Trophoblast cell (in vitro differentiated cells and primary cell): Measurements from ENCODE around the gene USF3.

Source experiments
- DNase-seq, 2 donors: peaks; one replicate each; pipeline ENCODE4 v3.0.0-alpha.2; 2016
- H2AFZ ChIP-seq: 2 replicates; pipeline ENCODE4 v1.6.1; 2013; ENCODE audit warnings: low read length, moderate library complexity, mild to moderate bottlenecking; ENCODE audit not compliant: insufficient read depth, poor library complexity
- H2AK5ac ChIP-seq: 2 replicates; pipeline ENCODE4 v1.6.1; 2013; ENCODE audit warnings: mild to moderate bottlenecking, low read length
- H2BK120ac ChIP-seq: 2 replicates; pipeline ENCODE4 v1.6.1; 2013; ENCODE audit warnings: low read length, mild to moderate bottlenecking, moderate library complexity; ENCODE audit not compliant: insufficient read depth, poor library complexity
- H2BK12ac ChIP-seq: 2 replicates; pipeline ENCODE4 v1.6.1; 2013; ENCODE audit warnings: mild to moderate bottlenecking, low read length, moderate library complexity
- H2BK5ac ChIP-seq: 2 replicates; pipeline ENCODE4 v1.6.1; 2013; ENCODE audit warnings: low read length, low read depth, moderate library complexity, mild to moderate bottlenecking; ENCODE audit not compliant: poor library complexity
- H3K14ac ChIP-seq: 2 replicates; pipeline ENCODE4 v1.6.1; 2013; ENCODE audit warnings: mild to moderate bottlenecking, low read length
- H3K18ac ChIP-seq: 2 replicates; pipeline ENCODE4 v1.6.1; 2013; ENCODE audit warnings: mild to moderate bottlenecking, low read length
- H3K23ac ChIP-seq: 2 replicates; pipeline ENCODE4 v1.6.1; 2013; ENCODE audit warnings: low read length
- H3K27ac ChIP-seq: 2 replicates; pipeline ENCODE4 v1.5.1; 2013; ENCODE audit warnings: low read depth, mild to moderate bottlenecking, inconsistent platforms, low read length, moderate library complexity
- H3K27me3 ChIP-seq: 2 replicates; pipeline ENCODE4 v1.6.1; 2013; ENCODE audit warnings: inconsistent platforms, mild to moderate bottlenecking, low read length, moderate library complexity; ENCODE audit not compliant: insufficient read depth
- H3K36me3 ChIP-seq, 2 experiments: 1 replicate in 1 of 2; 2 replicates in 1 of 2; pipeline ENCODE4 v1.6.1; 2013; ENCODE audit warnings: low read length in 2 of 2, mild to moderate bottlenecking in 2 of 2, moderate library complexity in 1 of 2; ENCODE audit not compliant: insufficient read depth in 2 of 2, control insufficient read depth in 1 of 2
- H3K4ac ChIP-seq: 2 replicates; pipeline ENCODE4 v1.6.1; 2013; ENCODE audit warnings: low read depth, mild to moderate bottlenecking, low read length, moderate library complexity
- H3K4me1 ChIP-seq, 2 experiments: 1 replicate in 1 of 2; 2 replicates in 1 of 2; pipeline ENCODE4 v1.6.1; 2013; ENCODE audit warnings: low read length in 2 of 2, mild to moderate bottlenecking in 2 of 2, moderate library complexity in 1 of 2; ENCODE audit not compliant: insufficient read depth in 2 of 2, control insufficient read depth in 1 of 2
- H3K4me2 ChIP-seq: 2 replicates; pipeline ENCODE4 v1.6.1; 2013; ENCODE audit warnings: inconsistent platforms, mild to moderate bottlenecking, low read length, moderate library complexity
- H3K4me3 ChIP-seq: 2 replicates; pipeline ENCODE4 v1.5.1; 2013; ENCODE audit warnings: mild to moderate bottlenecking, low read depth, low read length, inconsistent platforms
- H3K79me1 ChIP-seq: one replicate; pipeline ENCODE4 v1.6.1; 2013; ENCODE audit warnings: low read length
- H3K79me2 ChIP-seq: 2 replicates; pipeline ENCODE4 v1.6.1; 2013; ENCODE audit warnings: low read length, mild to moderate bottlenecking; ENCODE audit not compliant: control insufficient read depth, insufficient read depth, poor library complexity
- H3K9ac ChIP-seq: 2 replicates; pipeline ENCODE4 v1.6.1; 2013; ENCODE audit warnings: mild to moderate bottlenecking, low read length
- H3K9me3 ChIP-seq: 2 replicates; pipeline ENCODE4 v1.6.1; 2013; ENCODE audit warnings: low read depth, mild to moderate bottlenecking, control low read depth, inconsistent platforms, low read length; ENCODE audit not compliant: insufficient read depth
- H4K12ac ChIP-seq: 2 replicates; pipeline ENCODE4 v1.6.1; 2013; ENCODE audit warnings: low read depth, mild to moderate bottlenecking, low read length, moderate library complexity
- H4K8ac ChIP-seq: 2 replicates; pipeline ENCODE4 v1.6.1; 2013; ENCODE audit warnings: low read depth, mild to moderate bottlenecking, low read length, moderate library complexity
- H4K91ac ChIP-seq: one replicate; pipeline ENCODE4 v1.6.1; 2013; ENCODE audit warnings: low read depth, mild to moderate bottlenecking, low read length, moderate library complexity
- WGBS: extraction: QIAGEN DNeasy Blood & Tissue Kit; methylation state at CpG from one replicate; pipeline ENCODE4 v1.1.7; 2013; ENCODE audit warnings: missing lambda C conversion rate; ENCODE audit not compliant: insufficient read length, insufficient coverage; ENCODE audit errors: extremely low coverage; 5-methylcytosine and 5-hydroxymethylcytosine counted together

USF3 gene

DNA sequence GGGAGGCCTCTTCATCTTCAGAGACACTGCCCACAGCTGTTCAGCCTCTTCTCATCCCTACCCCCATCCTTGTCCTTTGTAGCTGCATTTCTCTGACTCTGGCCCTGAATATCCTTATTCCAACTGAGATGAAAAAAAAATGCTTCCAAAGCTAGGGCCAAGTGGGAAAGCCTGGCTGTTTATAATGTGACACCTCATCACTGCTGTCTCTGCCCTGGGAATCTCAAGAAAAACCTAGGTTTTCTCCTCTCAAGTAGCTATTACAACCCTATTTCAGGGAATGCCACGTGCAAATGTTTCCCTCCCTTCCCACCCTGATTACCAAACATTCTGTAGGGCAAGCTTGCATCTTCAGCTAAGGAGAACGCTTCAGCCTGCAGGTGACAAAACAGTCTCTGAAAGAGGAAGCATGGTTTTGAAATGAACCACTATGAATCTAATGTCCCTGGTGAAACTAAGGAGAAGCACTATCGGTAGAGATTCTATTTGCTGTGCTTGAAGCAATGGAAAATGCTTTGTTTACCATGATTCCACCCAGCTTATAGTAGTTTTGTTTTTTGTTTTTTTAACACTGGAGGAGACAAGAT is 65.4 kb downstream of the USF3 start:
- Histone ChIP-seq H3K4me1 (peaks cover 6 to 7% of the 10 kb centered on the region in 2 experiments), H3K18ac (no peak overlapping the region), H3K9ac (no peak overlapping the region), H3K79me1 (no peaks in the 10 kb centered on the region), H2BK12ac (no peak overlapping the region), H3K4ac (no peak overlapping the region), H3K4me3 (no peak overlapping the region), H4K12ac (no peak overlapping the region), H3K23ac (no peak overlapping the region), H2BK5ac (no peak overlapping the region), H4K91ac (no peak overlapping the region), H3K36me3 (no peaks in the 10 kb centered on the region), H4K8ac (no peak overlapping the region), H3K27me3 (no peaks in the 10 kb centered on the region), H3K27ac (no peak overlapping the region), H3K79me2 (no peaks in the 10 kb centered on the region), H3K4me2 (no peak overlapping the region), H3K14ac (no peak overlapping the region), H2AK5ac (no peak overlapping the region), H2AFZ (no peak overlapping the region), H2BK120ac (no peak overlapping the region), H3K9me3 (no peaks in the 10 kb centered on the region)
- no CpG with 5 or more reads among the region's 3 CpGs for WGBS
- no peak for DNase-seq

DNA sequence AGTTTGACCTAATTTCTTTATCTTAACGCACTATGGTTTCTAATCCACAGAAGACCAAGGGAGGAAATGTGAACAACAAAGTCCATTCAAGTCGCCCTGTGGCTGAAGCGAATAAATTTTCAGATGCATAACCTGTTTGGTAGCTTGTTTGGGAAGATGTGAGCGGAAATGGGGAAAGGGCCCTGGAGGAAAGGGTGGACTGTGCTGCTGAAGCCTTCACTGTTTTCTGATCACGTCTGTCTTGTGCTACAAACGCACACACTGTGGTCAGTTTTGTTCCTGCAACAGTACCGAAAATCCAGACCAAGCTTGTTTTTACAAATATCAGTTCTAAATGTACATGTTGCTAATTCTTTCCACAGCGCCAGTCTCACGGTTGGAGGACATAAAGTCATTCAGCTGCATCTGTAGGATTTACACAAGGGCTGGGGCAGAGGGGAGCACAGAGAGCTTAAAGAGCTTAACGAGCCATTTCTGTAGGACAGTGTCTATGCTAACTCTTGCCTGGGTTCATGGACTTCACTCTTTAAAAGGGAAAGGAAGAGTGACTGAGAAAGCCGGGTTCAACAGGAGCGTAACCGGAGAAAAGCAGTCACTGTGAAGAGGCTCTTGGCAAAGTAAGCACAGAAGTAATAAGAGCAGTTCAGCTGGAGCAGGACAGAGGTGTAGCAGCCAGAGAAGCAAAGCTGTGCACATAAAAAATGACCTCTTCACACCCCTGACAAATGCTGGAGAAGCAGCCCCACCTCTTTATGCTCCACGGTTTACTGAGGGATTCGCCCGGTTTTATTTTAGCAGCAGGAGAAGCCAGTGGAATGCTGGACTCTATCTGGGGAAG is 66.6 kb downstream of the USF3 start:
- no peak overlapping the region for H3K9ac ChIP-seq
- H3K18ac ChIP-seq, result no peak overlapping the region
- no peaks in the 10 kb centered on the region for H3K27me3 ChIP-seq
- no peak overlapping the region for H2BK5ac ChIP-seq
- H2BK12ac ChIP-seq, result peak overlapping the region; percentile 10
- H4K12ac ChIP-seq, result no peak overlapping the region
- H2BK120ac ChIP-seq, result no peak overlapping the region
- H3K4me1 ChIP-seq, result peaks cover 6 to 7% of the 10 kb centered on the region in 2 experiments
- H3K4me2 ChIP-seq, result no peak overlapping the region
- no peaks in the 10 kb centered on the region for H3K36me3 ChIP-seq
- no peaks in the 10 kb centered on the region for H3K79me1 ChIP-seq
- no peak overlapping the region for H4K8ac ChIP-seq
- no peak overlapping the region for H3K4me3 ChIP-seq
- H4K91ac ChIP-seq, result no peak overlapping the region
- H3K27ac ChIP-seq, result no peak overlapping the region
- H3K9me3 ChIP-seq, result no peaks in the 10 kb centered on the region
- DNase-seq, result no peak
- H3K23ac ChIP-seq, result no peak overlapping the region
- H2AK5ac ChIP-seq, result no peak overlapping the region
- WGBS, result no CpG with 5 or more reads among the region's 16 CpGs
- no peak overlapping the region for H2AFZ ChIP-seq
- no peak overlapping the region for H3K14ac ChIP-seq
- H3K4ac ChIP-seq, result no peak overlapping the region
- no peaks in the 10 kb centered on the region for H3K79me2 ChIP-seq

DNA sequence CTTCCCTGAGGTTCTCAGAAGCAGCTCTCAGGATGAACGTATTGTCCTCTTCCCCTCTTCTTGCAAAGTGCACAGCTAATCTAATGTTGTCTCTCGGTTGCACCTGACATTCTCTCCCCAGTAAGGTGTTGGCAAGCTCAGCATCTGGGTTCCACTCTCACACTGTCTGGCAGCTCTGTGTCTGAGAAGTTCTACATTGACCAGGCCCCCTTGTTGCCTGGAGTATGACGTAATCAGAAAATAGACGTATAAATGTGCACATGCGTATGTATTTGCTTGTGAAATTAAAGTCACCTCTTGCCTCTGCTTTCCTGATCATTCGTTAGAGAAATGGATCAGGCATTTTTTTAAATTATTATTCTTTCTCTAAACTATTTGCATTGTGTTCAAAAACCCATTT is 67.7 kb downstream of the USF3 start:
- Histone ChIP-seq H2AK5ac (no peak overlapping the region), H2BK5ac (no peak overlapping the region), H2BK120ac (no peak overlapping the region), H4K8ac (no peak overlapping the region), H3K36me3 (no peaks in the 10 kb centered on the region), H2AFZ (no peak overlapping the region), H3K27ac (no peak overlapping the region), H4K91ac (no peak overlapping the region), H3K4ac (no peak overlapping the region), H3K4me1 (peaks cover 6 to 7% of the 10 kb centered on the region in 2 experiments), H3K79me1 (no peaks in the 10 kb centered on the region), H3K27me3 (no peaks in the 10 kb centered on the region), H3K23ac (no peak overlapping the region), H3K9ac (no peak overlapping the region), H3K4me3 (no peak overlapping the region), H3K4me2 (no peak overlapping the region), H3K9me3 (no peaks in the 10 kb centered on the region), H2BK12ac (no peak overlapping the region), H4K12ac (no peak overlapping the region), H3K79me2 (no peaks in the 10 kb centered on the region), H3K18ac (no peak overlapping the region), H3K14ac (no peak overlapping the region)
- no peak for DNase-seq
- WGBS, result no CpG with 5 or more reads among the region's 6 CpGs

DNA sequence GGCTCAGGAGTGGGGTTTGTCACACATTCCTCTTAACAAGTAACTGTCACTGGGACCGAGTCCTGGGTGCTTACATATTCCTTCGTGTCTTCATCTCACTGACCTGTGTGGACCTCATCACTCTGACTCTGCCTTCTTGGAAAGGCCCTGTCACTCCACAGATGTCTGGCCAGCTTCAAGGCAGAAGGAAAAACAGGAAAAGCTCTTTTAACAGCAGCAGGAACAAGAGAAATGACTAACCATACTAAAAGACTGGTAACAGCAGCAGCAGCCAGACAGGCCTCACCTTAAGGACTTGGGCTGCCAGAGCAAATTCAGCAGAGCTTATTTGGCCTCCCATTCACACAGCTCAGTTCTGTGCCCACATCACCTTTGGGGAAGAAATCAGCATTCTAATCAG is 68.1 kb downstream of the USF3 start:
- Histone ChIP-seq H2AK5ac (no peak overlapping the region), H4K91ac (no peak overlapping the region), H2BK5ac (no peak overlapping the region), H3K79me2 (no peaks in the 10 kb centered on the region), H3K9me3 (no peaks in the 10 kb centered on the region), H2BK12ac (no peak overlapping the region), H3K36me3 (no peaks in the 10 kb centered on the region), H3K4ac (no peak overlapping the region), H2BK120ac (no peak overlapping the region), H4K8ac (no peak overlapping the region), H3K23ac (no peak overlapping the region), H3K4me3 (no peak overlapping the region), H3K14ac (no peak overlapping the region), H4K12ac (no peak overlapping the region), H3K4me2 (no peak overlapping the region), H3K9ac (no peak overlapping the region), H3K79me1 (no peaks in the 10 kb centered on the region), H2AFZ (no peak overlapping the region), H3K27me3 (no peaks in the 10 kb centered on the region), H3K18ac (no peak overlapping the region), H3K4me1 (peaks cover 6 to 7% of the 10 kb centered on the region in 2 experiments), H3K27ac (no peak overlapping the region)
- no peak for DNase-seq
- no CpG with 5 or more reads among the region's 2 CpGs for WGBS
